Naive thymus-derived CD8-positive, alpha-beta T cell (primary cell): Measurements from ENCODE around the gene ANXA5. TPM values are rescaled to one million over a fixed set of nuclear protein-coding genes. Genes with fewer than 3 reads are reported as not detected.
A peak's percentile ranks its signal among the peaks of the same experiment; 100 is the strongest.

Experiments used
- ATAC-seq, 2 donors: fragments of 150-1000 bp; cut with Tn5 transposase in 1 of 2; sonication (Bioruptor Pico), chemical (Tn5 transposase) in 1 of 2; 1 replicate in 1 of 2; 2 replicates in 1 of 2; pipeline ENCODE4 v1.10.0; 2021; ENCODE audit warnings: mild to moderate bottlenecking in 2 of 2, moderate library complexity in 2 of 2
- POLR2A ChIA-PET: fragments of 350-600 bp; sonication (Branson Sonifier 250); formaldehyde crosslinking; loops from one replicate; lab custom pipeline; 2021; ENCODE audit warnings: antibody characterized with exemption; lab: Charles Lee
- DNase-seq, 10 donors: peaks; one replicate each; pipeline versions ENCODE4 v3.0.0 to v3.0.0-alpha.2; 2020 to 2022
- H3K27ac Mint-ChIP-seq, 10 donors: one replicate each; pipeline ENCODE4 v1.8.0; 2020 to 2022; ENCODE audit warnings: mild to moderate bottlenecking in 10 of 10, mixed read lengths in 10 of 10, moderate library complexity in 4 of 10, inconsistent platforms in 1 of 10
- H3K27me3 Mint-ChIP-seq, 5 donors: one replicate each; pipeline ENCODE4 v1.8.0; 2021 to 2022; ENCODE audit warnings: mixed read lengths in 5 of 5
- H3K36me3 Mint-ChIP-seq, 3 donors: one replicate each; pipeline ENCODE4 v1.8.0; 2020 to 2022; ENCODE audit warnings: mixed read lengths in 3 of 3, mild to moderate bottlenecking in 2 of 3, inconsistent platforms in 1 of 3
- H3K4me1 Mint-ChIP-seq, 4 donors: one replicate each; pipeline ENCODE4 v1.8.0; 2021 to 2022; ENCODE audit warnings: mixed read lengths in 4 of 4
- H3K4me3 Mint-ChIP-seq, 10 donors: one replicate each; pipeline ENCODE4 v1.8.0; 2020 to 2022; ENCODE audit warnings: mild to moderate bottlenecking in 10 of 10, mixed read lengths in 10 of 10, moderate library complexity in 6 of 10, inconsistent platforms in 1 of 10
- H3K9me3 Mint-ChIP-seq, 9 donors: one replicate each; pipeline ENCODE4 v1.8.0; 2020 to 2022; ENCODE audit warnings: mixed read lengths in 9 of 9, mild to moderate bottlenecking in 3 of 9, inconsistent platforms in 1 of 9, moderate library complexity in 1 of 9
- polyA plus RNA-seq, 3 donors: library from polyadenylated mRNA; unstranded; fragments of 300-500 nt; fragmentation: Illumina TruSeq; gene quantifications; one replicate each; pipeline ENCODE4 v1.2.3, GENCODE V29; 2021
- total RNA-seq, 8 experiments: library from RNA in 2 of 8; stranded (reverse) in 2 of 8; gene quantifications; one replicate each; pipeline ENCODE4 v1.2.3 and lab custom pipeline; 2021 to 2026

The ANXA5 gene
- total and polyA plus RNA-seq, 5 experiments from 2014 or later = 24.8 to 93.3 (median 40.7) TPM

DNA sequence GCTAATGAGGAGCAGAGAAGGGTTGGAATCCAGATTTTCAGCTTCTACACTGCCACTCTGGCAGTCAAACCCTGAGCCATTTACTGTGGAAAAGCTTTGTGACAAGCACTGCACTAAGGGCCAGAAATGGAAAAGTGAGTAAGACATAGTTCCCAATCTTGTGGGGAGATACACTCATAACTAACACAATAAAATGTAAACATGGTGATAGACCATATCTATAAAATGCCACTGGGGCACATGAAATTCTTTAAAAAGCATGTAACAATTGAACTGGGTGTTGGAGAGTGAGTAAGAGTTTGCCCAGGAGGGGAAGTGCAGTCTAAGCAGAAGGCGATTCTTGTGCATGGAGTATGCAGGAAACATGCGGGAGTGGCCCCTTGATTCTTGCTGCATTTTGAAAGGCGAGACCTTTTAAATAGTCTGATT is 32.0 kb upstream of the ANXA5 start:
- DNase-seq (no peak), ATAC-seq (no peak)
- no peak overlapping the region for H3K4me3 Mint-ChIP-seq
- POLR2A ChIA-PET = no interaction called here
- no peaks in the 10 kb centered on the region for H3K4me1 Mint-ChIP-seq
- peaks cover 0 to 3% (median 0%) of the 10 kb centered on the region in 9 donors for H3K9me3 Mint-ChIP-seq
- H3K27ac Mint-ChIP-seq = no peak overlapping the region
- H3K36me3 Mint-ChIP-seq = no peaks in the 10 kb centered on the region
- peaks cover 0 to 6% (median 0%) of the 10 kb centered on the region in 5 donors for H3K27me3 Mint-ChIP-seq

DNA sequence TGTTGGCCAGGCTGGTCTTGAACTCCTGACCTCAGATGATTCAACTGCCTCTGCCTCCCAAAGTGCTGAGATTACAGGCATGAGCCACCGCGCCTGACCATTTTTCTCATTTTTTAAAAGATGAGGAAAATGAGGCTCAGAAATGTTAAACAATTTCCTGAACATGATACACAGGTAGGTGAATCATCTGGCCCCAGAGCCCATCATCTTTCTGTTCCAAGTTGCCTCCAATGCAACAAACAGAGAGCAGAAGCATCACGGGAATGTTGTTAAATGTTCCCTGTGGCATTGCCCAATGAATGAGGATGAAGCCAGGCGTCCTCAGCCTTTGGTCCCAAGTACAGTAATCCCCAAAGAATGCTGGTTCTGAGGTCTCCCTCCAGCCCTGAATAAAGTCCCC is 31.3 kb upstream of the ANXA5 start:
- Mint-ChIP-seq H3K4me1 (no peaks in the 10 kb centered on the region), H3K27ac (no peak overlapping the region), H3K9me3 (peaks cover 0 to 3% (median 0%) of the 10 kb centered on the region in 9 donors), H3K27me3 (peaks cover 0 to 6% (median 0%) of the 10 kb centered on the region in 5 donors), H3K36me3 (no peaks in the 10 kb centered on the region), H3K4me3 (no peak overlapping the region)
- DNase-seq (no peak), ATAC-seq (no peak)
- POLR2A ChIA-PET = no interaction called here

DNA sequence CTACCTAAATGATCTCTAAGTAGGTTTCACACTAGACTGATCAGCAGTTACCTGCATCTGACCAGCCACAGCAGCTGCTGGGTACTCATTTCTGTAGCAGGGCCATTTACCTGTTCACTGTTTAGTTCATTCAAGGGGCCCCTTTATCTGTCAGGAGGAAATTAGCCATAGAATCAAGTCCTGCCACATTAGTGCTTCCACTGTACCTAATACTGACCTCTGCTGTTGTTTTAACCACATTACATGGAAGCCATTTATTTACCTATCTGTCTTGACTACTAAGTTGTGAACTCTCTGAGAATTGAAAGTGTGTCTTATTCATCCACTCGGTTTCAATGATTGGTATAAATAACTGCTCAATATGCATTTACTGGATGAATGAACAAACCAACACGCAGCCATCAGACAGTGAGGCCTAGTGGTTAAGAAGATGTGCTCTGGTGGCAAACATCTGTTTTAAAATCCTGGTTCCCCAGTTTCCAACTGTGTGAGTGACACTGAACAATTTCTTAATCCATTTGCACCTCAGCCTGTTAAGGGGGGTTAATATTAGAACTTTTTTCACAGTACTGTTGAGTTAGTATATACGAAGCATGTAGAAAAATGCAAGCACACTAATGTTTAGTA is 30.0 kb upstream of the ANXA5 start:
- peaks cover 0 to 4% (median 0%) of the 10 kb centered on the region in 5 donors for H3K27me3 Mint-ChIP-seq
- DNase-seq (peak in 3 of 10 donors; percentile 31 to 44 (median 41)), ATAC-seq (peak; percentile 62 to 66)
- no peaks in the 10 kb centered on the region for H3K4me1 Mint-ChIP-seq
- no peak overlapping the region for H3K27ac Mint-ChIP-seq
- no peak overlapping the region for H3K4me3 Mint-ChIP-seq
- no peaks in the 10 kb centered on the region for H3K36me3 Mint-ChIP-seq
- peaks cover 0 to 3% (median 0%) of the 10 kb centered on the region in 9 donors for H3K9me3 Mint-ChIP-seq
- POLR2A ChIA-PET = no interaction called here

DNA sequence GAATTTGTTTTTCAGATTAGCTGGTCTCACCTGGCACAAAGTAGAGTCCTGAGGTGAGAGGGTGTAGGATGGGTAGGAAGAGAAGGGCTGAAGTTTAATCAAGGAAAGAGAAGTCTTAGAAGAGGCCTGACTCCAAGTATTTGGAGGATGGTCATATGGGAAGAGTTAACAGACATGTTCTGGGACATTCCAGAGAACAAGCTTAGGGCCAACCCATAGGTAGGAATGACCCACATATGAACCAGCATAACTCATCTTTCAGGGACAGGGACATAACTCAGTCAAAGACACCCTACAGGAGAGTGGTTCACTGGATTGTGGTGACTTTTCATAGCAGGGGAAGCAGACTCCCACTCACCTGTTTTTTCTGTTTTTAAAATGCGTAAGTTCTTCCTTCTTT is 27.9 kb upstream of the ANXA5 start:
- Mint-ChIP-seq H3K27ac (no peak overlapping the region), H3K4me3 (no peak overlapping the region), H3K9me3 (no peaks in the 10 kb centered on the region), H3K36me3 (no peaks in the 10 kb centered on the region), H3K4me1 (no peaks in the 10 kb centered on the region), H3K27me3 (peaks cover 0 to 3% (median 0%) of the 10 kb centered on the region in 5 donors)
- no peak for DNase-seq
- POLR2A ChIA-PET = no interaction called here
- no peak for ATAC-seq

DNA sequence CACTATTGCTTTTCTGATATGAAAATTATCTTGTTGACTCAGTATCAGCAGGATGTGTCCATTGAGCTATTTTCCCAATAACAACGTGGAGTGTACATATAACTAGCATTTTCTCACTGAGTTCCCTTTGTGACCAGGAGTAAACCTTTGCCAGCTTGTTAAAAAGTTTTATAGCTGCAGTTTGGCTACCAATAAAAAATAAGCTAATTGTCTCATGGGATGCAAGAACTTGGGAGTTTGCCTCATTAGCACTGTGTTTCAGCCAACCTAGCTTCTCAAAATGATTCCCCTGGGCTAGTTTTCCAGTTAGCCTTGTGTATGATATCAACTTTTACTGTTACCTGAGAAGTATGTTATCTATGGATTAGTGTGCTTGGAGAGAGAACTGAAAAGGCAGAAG is 24.9 kb upstream of the ANXA5 start:
- no peaks in the 10 kb centered on the region for H3K9me3 Mint-ChIP-seq

DNA sequence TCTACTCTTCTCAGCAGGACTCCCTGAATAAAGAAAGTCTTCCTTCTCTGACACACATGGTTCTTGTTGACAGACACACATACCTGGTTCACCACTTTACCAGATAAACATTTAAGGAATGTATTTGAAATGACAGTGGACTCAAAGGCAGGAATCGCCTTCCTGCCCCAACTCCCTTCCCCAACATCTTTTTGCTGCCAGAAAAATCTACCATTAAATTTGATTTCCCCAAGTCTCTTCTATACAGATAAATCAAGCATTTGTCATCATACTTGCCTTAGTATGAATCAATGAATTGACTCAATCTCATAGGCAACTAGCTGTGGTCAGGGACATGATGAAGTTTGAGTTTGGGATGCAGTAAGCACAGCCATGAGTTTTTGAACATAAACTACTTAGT is 23.3 kb upstream of the ANXA5 start:
- Mint-ChIP-seq H3K4me1 (no peaks in the 10 kb centered on the region), H3K27ac (no peak overlapping the region), H3K36me3 (no peaks in the 10 kb centered on the region), H3K9me3 (no peaks in the 10 kb centered on the region), H3K27me3 (peaks cover 3 to 23% (median 12%) of the 10 kb centered on the region in 5 donors), H3K4me3 (no peak overlapping the region)
- no peak for DNase-seq
- POLR2A ChIA-PET = no interaction called here
- no peak for ATAC-seq

More for the DNA sequence above, 24.9 kb upstream of the ANXA5 start:
- DNase-seq (no peak), ATAC-seq (no peak)
- H3K27ac Mint-ChIP-seq = no peak overlapping the region
- POLR2A ChIA-PET = no interaction called here
- H3K36me3 Mint-ChIP-seq = no peaks in the 10 kb centered on the region
- H3K27me3 Mint-ChIP-seq = peaks cover 0 to 11% (median under 1%) of the 10 kb centered on the region in 5 donors
- no peaks in the 10 kb centered on the region for H3K4me1 Mint-ChIP-seq
- no peak overlapping the region for H3K4me3 Mint-ChIP-seq

DNA sequence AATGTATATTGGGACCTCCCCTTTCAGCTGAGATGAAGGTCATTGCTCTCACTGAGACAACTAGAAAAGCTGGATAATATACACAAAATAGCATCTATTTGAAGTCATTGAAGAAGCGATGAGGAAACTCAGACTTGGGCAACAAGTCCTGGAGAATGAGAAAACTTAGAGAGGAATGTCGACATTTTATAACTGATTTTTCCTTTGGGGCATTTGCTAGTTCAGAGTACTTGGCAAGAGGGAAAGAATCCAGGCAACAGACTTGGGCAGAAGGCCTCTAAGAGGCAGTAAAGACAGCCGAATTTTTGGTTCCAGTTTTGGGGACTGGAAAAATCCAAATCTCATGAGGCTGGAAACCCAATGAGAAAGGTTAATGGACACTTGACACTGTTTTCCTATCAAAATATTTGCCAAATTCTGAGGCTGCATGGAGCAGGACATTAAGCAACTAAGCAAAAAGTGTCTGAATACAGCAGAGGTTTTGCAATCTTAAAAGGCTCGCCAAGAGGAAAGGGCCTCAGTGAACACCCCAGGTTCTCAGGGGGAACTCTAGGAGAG is 21.0 kb upstream of the ANXA5 start:
- ATAC-seq (no peak), DNase-seq (no peak)
- Mint-ChIP-seq H3K9me3 (no peaks in the 10 kb centered on the region), H3K4me1 (no peaks in the 10 kb centered on the region), H3K27ac (no peak overlapping the region), H3K4me3 (no peak overlapping the region), H3K36me3 (no peaks in the 10 kb centered on the region), H3K27me3 (peaks cover 10 to 36% (median 17%) of the 10 kb centered on the region in 5 donors)
- POLR2A ChIA-PET = no interaction called here

DNA sequence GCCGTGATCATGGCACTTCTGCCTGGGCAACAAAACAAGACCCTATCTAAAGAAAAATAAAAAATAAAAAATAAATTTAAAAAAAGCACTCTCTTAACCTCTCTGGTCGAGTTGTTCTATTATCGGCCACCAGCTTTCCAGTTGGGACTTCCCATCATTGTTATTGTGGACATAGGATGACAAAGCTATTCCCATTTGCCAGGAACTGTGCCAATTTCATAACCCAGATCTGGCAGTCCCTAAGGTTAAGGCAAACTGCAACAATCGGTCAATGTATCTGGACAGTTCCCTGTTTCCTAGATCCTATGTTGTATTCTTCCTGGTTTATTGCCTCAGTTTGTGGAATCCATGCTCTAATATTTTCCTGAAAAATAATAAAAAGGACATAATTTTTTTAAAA is 17.8 kb upstream of the ANXA5 start:
- H3K4me1 Mint-ChIP-seq = peaks cover 0 to 6% (median 5%) of the 10 kb centered on the region in 4 donors
- H3K27ac Mint-ChIP-seq = no peak overlapping the region
- no peaks in the 10 kb centered on the region for H3K36me3 Mint-ChIP-seq
- H3K27me3 Mint-ChIP-seq = peaks cover 22 to 63% (median 36%) of the 10 kb centered on the region in 5 donors
- ATAC-seq (no peak), DNase-seq (no peak)
- H3K9me3 Mint-ChIP-seq = no peaks in the 10 kb centered on the region
- H3K4me3 Mint-ChIP-seq = no peak overlapping the region
- POLR2A ChIA-PET = no interaction called here

DNA sequence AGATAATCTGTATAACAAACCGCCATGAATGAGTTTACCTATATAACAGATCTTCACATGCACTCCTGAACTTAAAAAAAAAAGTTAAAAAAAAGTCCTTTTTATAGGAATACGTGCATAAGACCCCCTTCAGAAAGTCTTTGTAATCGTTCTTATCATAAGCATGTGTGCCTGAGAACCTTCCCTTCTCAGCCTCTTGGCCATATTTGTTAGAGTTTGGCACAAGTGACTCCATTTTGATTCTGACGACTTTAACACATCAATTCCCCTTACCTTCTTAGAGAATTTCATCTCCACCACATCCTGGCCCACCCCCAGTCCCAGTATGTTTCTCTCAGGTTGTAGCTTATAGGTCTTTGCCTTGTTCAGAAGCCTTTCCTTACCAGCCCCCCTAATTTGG is 16.0 kb upstream of the ANXA5 start:
- H3K4me1 Mint-ChIP-seq = peaks cover 0 to 6% (median 5%) of the 10 kb centered on the region in 4 donors
- no peak for ATAC-seq
- no peak overlapping the region for H3K4me3 Mint-ChIP-seq
- H3K27ac Mint-ChIP-seq = no peak overlapping the region
- peaks cover 30 to 81% (median 50%) of the 10 kb centered on the region in 5 donors for H3K27me3 Mint-ChIP-seq
- POLR2A ChIA-PET = no interaction called here
- H3K9me3 Mint-ChIP-seq = no peaks in the 10 kb centered on the region
- H3K36me3 Mint-ChIP-seq = no peaks in the 10 kb centered on the region
- no peak for DNase-seq

DNA sequence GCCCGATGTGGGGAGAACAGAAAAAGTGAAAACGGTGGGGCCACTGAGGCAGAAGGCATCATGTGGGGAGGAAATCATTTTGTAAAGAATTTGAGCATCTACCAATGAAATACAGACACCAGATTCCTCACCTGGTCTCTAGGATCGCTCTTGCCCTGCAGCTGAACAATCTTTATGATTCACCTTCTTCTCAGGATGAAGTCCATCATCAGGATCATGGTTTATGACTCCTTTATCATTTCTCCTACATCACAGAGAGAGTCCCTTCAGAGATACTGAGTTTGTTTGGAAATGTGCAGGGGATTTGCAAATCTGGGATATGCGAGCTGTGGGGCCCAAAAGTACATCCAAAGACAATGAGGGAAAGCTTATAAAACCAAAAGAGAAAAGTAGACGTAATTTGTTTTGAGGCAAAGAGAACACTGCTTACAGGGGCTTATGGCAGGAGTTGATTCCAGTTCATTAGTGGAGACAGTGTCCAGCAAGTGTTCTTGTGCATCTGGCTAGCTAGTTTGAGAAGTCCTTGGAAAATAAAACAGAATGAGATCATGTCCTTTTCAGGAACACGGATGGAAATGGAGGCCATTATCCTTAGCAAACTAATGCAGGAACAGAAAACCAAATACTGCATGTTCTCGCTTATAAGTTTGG is 15.3 kb upstream of the ANXA5 start:
- Mint-ChIP-seq H3K27ac (no peak overlapping the region), H3K27me3 (peaks cover 30 to 87% (median 50%) of the 10 kb centered on the region in 5 donors), H3K9me3 (no peaks in the 10 kb centered on the region), H3K4me1 (peaks cover 0 to 9% (median 6%) of the 10 kb centered on the region in 4 donors), H3K36me3 (no peaks in the 10 kb centered on the region), H3K4me3 (peak overlapping the region in 1 of 10 donors; percentile 15)
- DNase-seq = no peak
- no peak for ATAC-seq
- POLR2A ChIA-PET = no interaction called here

DNA sequence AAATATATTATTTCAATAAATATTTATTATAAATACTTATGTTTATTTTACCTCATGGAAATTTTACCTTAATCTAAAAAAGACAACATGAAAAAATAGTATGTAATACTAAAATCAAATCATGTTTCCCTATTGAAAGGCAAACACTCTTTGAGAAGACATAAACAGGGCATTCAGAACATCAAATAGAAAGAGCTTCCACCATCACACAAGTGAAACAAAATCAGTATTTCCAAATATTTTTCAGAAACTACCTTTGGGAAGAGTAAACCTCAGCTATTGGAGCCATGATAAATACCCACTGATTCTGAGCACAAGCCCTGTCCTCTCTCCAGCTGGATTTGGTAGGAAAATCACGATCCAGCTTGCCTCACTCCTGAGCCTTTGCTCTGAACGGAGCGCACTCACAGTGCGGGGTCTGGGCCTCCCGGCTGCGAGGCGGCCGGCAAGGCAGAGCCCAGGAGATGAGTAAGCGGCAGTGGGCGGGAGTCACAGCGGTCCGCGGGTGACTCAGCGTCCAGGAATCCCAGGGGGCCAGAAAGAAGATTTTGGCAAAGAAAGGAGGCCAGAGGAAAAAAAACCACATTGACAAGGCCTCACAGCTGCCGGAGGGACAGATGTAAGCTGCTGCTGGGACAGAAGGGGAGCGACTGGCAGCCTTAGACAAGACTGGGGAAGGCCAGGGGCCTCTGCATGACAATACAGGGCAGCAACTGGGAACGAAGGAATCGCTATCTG is 14.7 kb upstream of the ANXA5 start:
- ATAC-seq (peak; percentile 46 to 51), DNase-seq (peak in 1 of 10 donors; percentile 4)
- Mint-ChIP-seq H3K27me3 (peaks cover 31 to 91% (median 56%) of the 10 kb centered on the region in 5 donors), H3K4me1 (peaks cover 4 to 16% (median 7%) of the 10 kb centered on the region in 4 donors), H3K27ac (no peak overlapping the region), H3K4me3 (peak overlapping the region in 6 of 10 donors; percentile 3 to 64 (median 44)), H3K9me3 (no peaks in the 10 kb centered on the region), H3K36me3 (no peaks in the 10 kb centered on the region)
- POLR2A ChIA-PET = no interaction called here

DNA sequence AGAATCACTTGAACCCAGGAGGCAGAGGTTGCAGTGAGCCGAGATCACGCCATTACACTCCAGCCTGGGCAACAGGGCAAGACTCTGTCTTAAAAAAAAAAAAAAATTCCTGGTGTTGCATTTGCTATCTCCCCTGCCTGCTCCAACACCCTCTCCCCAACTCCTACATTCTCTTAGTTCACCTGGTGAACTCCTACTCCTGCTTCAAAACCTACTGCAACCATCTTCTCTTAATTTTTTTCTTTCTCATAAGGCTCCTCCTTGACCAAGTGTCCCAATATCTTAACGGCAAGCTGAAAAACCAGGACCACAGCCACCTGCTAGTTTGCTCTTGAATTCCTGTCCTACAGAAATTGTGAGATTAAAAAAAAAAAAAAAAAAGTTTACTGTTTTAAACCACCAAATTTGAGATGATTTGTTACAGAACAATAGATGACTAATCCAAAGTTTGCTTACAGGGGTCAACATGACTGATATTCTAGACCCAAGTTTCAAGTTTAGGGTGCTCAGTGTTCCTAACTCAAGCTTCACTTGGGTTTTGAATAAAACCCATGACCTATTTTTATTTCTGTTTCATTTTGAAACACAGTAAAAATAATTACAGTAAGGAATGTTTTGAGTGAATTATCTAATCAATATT is 13.1 kb upstream of the ANXA5 start:
- no peak for DNase-seq
- Mint-ChIP-seq H3K4me1 (peaks cover 6 to 21% (median 7%) of the 10 kb centered on the region in 4 donors), H3K9me3 (no peaks in the 10 kb centered on the region), H3K36me3 (no peaks in the 10 kb centered on the region), H3K27ac (no peak overlapping the region), H3K4me3 (no peak overlapping the region), H3K27me3 (peaks cover 29 to 80% (median 48%) of the 10 kb centered on the region in 5 donors)
- ATAC-seq = no peak
- POLR2A ChIA-PET = no interaction called here
